Natural killer cell treated with Interleukin-12 subunit alpha and Interleukin-12 subunit beta and Interleukin-15 and Interleukin-18, amount 100 ng/mL, for 72 hours (primary cell): ENCODE measurements around the gene IFI16. TPM values are rescaled to one million over a fixed set of nuclear protein-coding genes. Genes with fewer than 3 reads are reported as not detected.
A peak's percentile ranks its signal among the peaks of the same experiment; 100 is the strongest.

Experiments
- ATAC-seq, 2 donors: fragments of 150-1000 bp; cut with Tn5 transposase in 1 of 2; sonication (Bioruptor Pico), chemical (Tn5 transposase) in 1 of 2; 2 replicates each; pipeline ENCODE4 v1.10.0; 2021
- DNase-seq: peaks from one replicate; pipeline ENCODE4 v3.0.0; 2022; ENCODE audit warnings: low spot score
- H3K27ac Mint-ChIP-seq, 2 donors: 1 replicate in 1 of 2; 2 replicates in 1 of 2; pipeline ENCODE4 v1.8.0; 2022; ENCODE audit warnings: mixed read lengths in 2 of 2, mild to moderate bottlenecking in 1 of 2, moderate library complexity in 1 of 2
- H3K27me3 Mint-ChIP-seq, 2 donors: 1 replicate in 1 of 2; 2 replicates in 1 of 2; pipeline ENCODE4 v1.8.0; 2022; ENCODE audit warnings: mixed read lengths in 2 of 2
- H3K36me3 Mint-ChIP-seq: one replicate; pipeline ENCODE4 v1.8.0; 2022; ENCODE audit warnings: mixed read lengths
- H3K4me1 Mint-ChIP-seq, 2 donors: 1 replicate in 1 of 2; 2 replicates in 1 of 2; pipeline ENCODE4 v1.8.0; 2022; ENCODE audit warnings: low read depth in 2 of 2, mixed read lengths in 2 of 2, mild to moderate bottlenecking in 1 of 2
- H3K4me3 Mint-ChIP-seq: one replicate; pipeline ENCODE4 v1.8.0; 2022; ENCODE audit warnings: mixed read lengths
- H3K9me3 Mint-ChIP-seq: 2 replicates; pipeline ENCODE4 v1.8.0; 2022; ENCODE audit warnings: mixed read lengths
- total RNA-seq, 2 donors: library from RNA; stranded (reverse); gene quantifications; one replicate each; pipeline ENCODE4 v1.2.3, GENCODE V29; 2022

Gene IFI16
- 100 to 1,000 TPM; 186 to 228 TPM for total RNA-seq

DNA sequence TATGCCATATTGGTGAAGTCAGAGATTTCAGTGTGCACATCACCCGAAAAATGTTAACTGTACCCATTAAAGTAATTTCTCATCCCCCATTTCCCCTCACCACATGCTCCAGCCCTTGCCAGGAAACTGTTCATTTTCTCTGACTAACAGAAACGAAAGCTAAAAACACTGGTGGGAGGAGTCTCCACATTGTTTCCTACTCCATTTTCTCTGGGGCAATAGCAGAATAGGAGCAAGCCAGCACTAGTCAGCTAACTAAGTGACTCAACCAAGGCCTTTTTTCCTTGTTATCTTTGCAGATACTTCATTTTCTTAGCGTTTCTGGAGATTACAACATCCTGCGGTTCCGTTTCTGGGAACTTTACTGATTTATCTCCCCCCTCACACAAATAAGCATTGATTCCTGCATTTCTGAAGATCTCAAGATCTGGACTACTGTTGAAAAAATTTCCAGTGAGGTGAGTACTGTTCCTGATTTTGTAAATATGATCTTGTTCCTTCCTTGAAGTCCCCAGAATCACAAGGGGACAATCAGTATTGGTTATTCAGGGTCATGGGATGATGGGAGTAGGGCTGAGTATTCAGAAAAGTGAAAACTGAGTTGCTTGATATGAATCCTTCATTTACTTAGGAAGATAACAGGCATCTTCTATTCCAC lies at the start of gene IFI16:
Gene IFI16 (plus strand): TSS at position 204 of the 658 bp plus-strand sequence. CDS start 4,774 bp downstream, outside the sequence.
- peak within 1 kb of the TSS; percentile 95 for H3K4me3 Mint-ChIP-seq
- DNase-seq (peak; percentile 86), ATAC-seq (peak; percentile 82 to 89)
- H3K4me1 Mint-ChIP-seq, result peaks cover 70 to 75% of the 10 kb centered on the region in 2 donors
- H3K27ac Mint-ChIP-seq, result peak within 1 kb of the TSS; percentile 99 to 100
- no peaks in the 10 kb centered on the region for H3K27me3 Mint-ChIP-seq
- peaks cover 3% of the 10 kb centered on the region for H3K9me3 Mint-ChIP-seq
- peaks cover 39% of the 10 kb centered on the region for H3K36me3 Mint-ChIP-seq

GRCh38 chr1:158961178-158961577 lies 48.5 kb upstream of the IFI16 start:
- peaks cover 13% of the 10 kb centered on the region in 2 donors for H3K4me1 Mint-ChIP-seq
- peak overlapping the region; percentile 28 to 76 for H3K27ac Mint-ChIP-seq
- no peaks in the 10 kb centered on the region for H3K27me3 Mint-ChIP-seq
- no peak overlapping the region for H3K4me3 Mint-ChIP-seq
- DNase-seq (no peak), ATAC-seq (no peak)
- peaks cover 51% of the 10 kb centered on the region for H3K36me3 Mint-ChIP-seq
- peaks cover 16% of the 10 kb centered on the region for H3K9me3 Mint-ChIP-seq

GRCh38 chr1:158962983-158963382 lies 46.7 kb upstream of the IFI16 start:
- DNase-seq (no peak), ATAC-seq (no peak)
- peaks cover 68% of the 10 kb centered on the region for H3K36me3 Mint-ChIP-seq
- peaks cover 13 to 19% of the 10 kb centered on the region in 2 donors for H3K4me1 Mint-ChIP-seq
- no peaks in the 10 kb centered on the region for H3K27me3 Mint-ChIP-seq
- peak overlapping the region in 1 of 2 donors; percentile 55 for H3K27ac Mint-ChIP-seq
- H3K4me3 Mint-ChIP-seq, result no peak overlapping the region
- peaks cover 16% of the 10 kb centered on the region for H3K9me3 Mint-ChIP-seq

DNA sequence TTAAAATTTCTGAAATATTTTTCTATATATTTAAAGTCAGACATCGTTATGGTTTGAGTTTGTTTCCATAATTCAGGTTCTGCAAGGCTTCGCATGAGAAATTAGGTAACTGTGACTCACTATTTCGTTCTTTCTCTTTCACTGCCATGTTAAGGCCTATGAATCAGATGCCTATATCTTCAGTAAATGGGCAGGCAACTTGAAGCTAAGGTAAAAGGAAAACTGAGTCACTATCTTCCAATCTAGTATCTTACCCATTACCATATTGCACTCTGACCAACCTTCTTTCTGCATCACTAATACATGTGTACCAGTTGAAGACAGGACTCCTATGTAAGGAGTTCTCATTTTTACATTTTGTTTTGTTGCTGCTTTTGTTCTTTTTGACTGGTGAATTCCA lies 40.5 kb upstream of the IFI16 start:
- H3K9me3 Mint-ChIP-seq, result peaks cover 19% of the 10 kb centered on the region
- H3K27me3 Mint-ChIP-seq, result no peaks in the 10 kb centered on the region
- no peak overlapping the region for H3K4me3 Mint-ChIP-seq
- ATAC-seq (peak in 1 of 2 donors; percentile 66), DNase-seq (no peak)
- peaks cover 64% of the 10 kb centered on the region for H3K36me3 Mint-ChIP-seq
- H3K27ac Mint-ChIP-seq, result peak overlapping the region; percentile 62 to 79
- peaks cover 25 to 28% of the 10 kb centered on the region in 2 donors for H3K4me1 Mint-ChIP-seq

- peaks cover 58% of the 10 kb centered on the region for H3K36me3 Mint-ChIP-seq
- H3K9me3 Mint-ChIP-seq, result peaks cover 13% of the 10 kb centered on the region
- no peak for ATAC-seq
- H3K4me3 Mint-ChIP-seq, result no peak overlapping the region
- no peaks in the 10 kb centered on the region for H3K27me3 Mint-ChIP-seq
- no peak for DNase-seq
- peak overlapping the region; percentile 62 to 79 for H3K27ac Mint-ChIP-seq
- H3K4me1 Mint-ChIP-seq, result peaks cover 24 to 25% of the 10 kb centered on the region in 2 donors
Measured at GRCh38 chr1:158969855-158970254, 39.9 kb upstream of the IFI16 start.

- peaks cover 8% of the 10 kb centered on the region for H3K9me3 Mint-ChIP-seq
- peaks cover 32 to 33% of the 10 kb centered on the region in 2 donors for H3K4me1 Mint-ChIP-seq
- DNase-seq, result no peak
- no peak for ATAC-seq
- H3K27ac Mint-ChIP-seq, result peak overlapping the region; percentile 12 to 78
- H3K4me3 Mint-ChIP-seq, result no peak overlapping the region
- peaks cover 34% of the 10 kb centered on the region for H3K36me3 Mint-ChIP-seq
- no peaks in the 10 kb centered on the region for H3K27me3 Mint-ChIP-seq
Measured at GRCh38 chr1:158972841-158973240, 36.9 kb upstream of the IFI16 start.

- Mint-ChIP-seq H3K36me3 (peaks cover 25% of the 10 kb centered on the region), H3K4me1 (peaks cover 36 to 39% of the 10 kb centered on the region in 2 donors), H3K27ac (peak overlapping the region; percentile 44 to 81), H3K4me3 (no peak overlapping the region), H3K9me3 (no peaks in the 10 kb centered on the region), H3K27me3 (no peaks in the 10 kb centered on the region)
- DNase-seq (no peak), ATAC-seq (no peak)
Measured at GRCh38 chr1:158976219-158976618, 33.5 kb upstream of the IFI16 start.

GRCh38 chr1:158978730-158979129 lies 31.0 kb upstream of the IFI16 start:
- peaks cover 31% of the 10 kb centered on the region for H3K36me3 Mint-ChIP-seq
- H3K27ac Mint-ChIP-seq, result peak overlapping the region; percentile 17 to 66
- ATAC-seq, result peak; percentile 90 to 92
- peaks cover 43 to 45% of the 10 kb centered on the region in 2 donors for H3K4me1 Mint-ChIP-seq
- H3K4me3 Mint-ChIP-seq, result peak overlapping the region; percentile 20
- H3K9me3 Mint-ChIP-seq, result peaks cover 3% of the 10 kb centered on the region
- DNase-seq, result no peak
- H3K27me3 Mint-ChIP-seq, result no peaks in the 10 kb centered on the region

GRCh38 chr1:158979229-158979628 lies 30.5 kb upstream of the IFI16 start:
- peaks cover 36% of the 10 kb centered on the region for H3K36me3 Mint-ChIP-seq
- H3K4me1 Mint-ChIP-seq, result peaks cover 48% of the 10 kb centered on the region in 2 donors
- no peaks in the 10 kb centered on the region for H3K27me3 Mint-ChIP-seq
- DNase-seq (no peak), ATAC-seq (peak in 1 of 2 donors; percentile 27)
- H3K4me3 Mint-ChIP-seq, result peak overlapping the region; percentile 20
- peaks cover 3% of the 10 kb centered on the region for H3K9me3 Mint-ChIP-seq
- H3K27ac Mint-ChIP-seq, result peak overlapping the region; percentile 17 to 66

GRCh38 chr1:158983235-158983634 lies 26.5 kb upstream of the IFI16 start:
- Mint-ChIP-seq H3K4me1 (peaks cover 51 to 57% of the 10 kb centered on the region in 2 donors), H3K4me3 (no peak overlapping the region), H3K27me3 (no peaks in the 10 kb centered on the region)

DNA sequence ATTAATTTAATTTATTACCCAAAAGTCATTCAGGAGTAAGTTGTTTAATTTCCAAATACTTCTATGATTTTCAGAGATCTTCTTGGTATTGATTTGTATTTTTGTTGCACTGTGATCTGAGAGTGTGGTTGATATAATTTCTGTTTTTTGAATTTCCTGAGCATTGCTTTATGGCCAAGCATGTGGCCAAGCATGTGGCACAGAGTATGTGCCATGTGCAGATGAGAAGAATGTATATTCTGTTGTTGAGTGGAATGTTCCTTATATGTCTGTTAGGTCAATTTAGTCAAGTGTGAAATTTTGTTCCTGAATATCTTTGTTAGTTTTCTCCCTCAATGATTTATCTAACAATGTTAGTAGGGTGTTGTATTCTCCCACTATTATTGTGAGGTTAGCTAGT lies 25.3 kb upstream of the IFI16 start:
- Mint-ChIP-seq H3K9me3 (peaks cover 10% of the 10 kb centered on the region), H3K4me1 (peaks cover 47 to 55% of the 10 kb centered on the region in 2 donors), H3K36me3 (peaks cover 53% of the 10 kb centered on the region), H3K27me3 (no peaks in the 10 kb centered on the region), H3K4me3 (no peak overlapping the region), H3K27ac (peak overlapping the region in 1 of 2 donors; percentile 23)
- ATAC-seq (no peak), DNase-seq (no peak)

More at GRCh38 chr1:158983235-158983634, 26.5 kb upstream of the IFI16 start:
- ATAC-seq (no peak), DNase-seq (no peak)
- peak overlapping the region in 1 of 2 donors; percentile 6 for H3K27ac Mint-ChIP-seq
- peaks cover 10% of the 10 kb centered on the region for H3K9me3 Mint-ChIP-seq
- peaks cover 50% of the 10 kb centered on the region for H3K36me3 Mint-ChIP-seq

DNA sequence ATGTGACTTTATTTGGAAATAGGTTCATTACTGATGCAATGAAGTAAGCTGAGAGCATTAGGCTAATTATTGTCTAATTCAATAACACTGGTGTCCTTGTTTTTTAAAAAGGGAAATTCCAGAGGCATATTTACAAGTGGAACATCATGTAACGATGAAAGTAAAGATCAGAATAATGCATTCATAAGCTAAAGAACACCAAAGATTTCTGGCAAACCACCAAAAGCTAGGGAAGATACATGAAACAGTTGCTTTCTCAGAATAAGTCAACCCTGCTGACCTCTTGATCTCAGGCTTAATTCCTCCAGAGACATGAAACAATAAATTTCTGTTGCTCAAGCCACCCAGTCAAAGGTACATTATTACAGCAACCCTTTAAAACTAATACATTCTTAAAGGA lies 20.3 kb upstream of the IFI16 start:
- Mint-ChIP-seq H3K27me3 (no peaks in the 10 kb centered on the region), H3K9me3 (peaks cover 17% of the 10 kb centered on the region), H3K4me1 (peaks cover 19 to 49% of the 10 kb centered on the region in 2 donors), H3K36me3 (peaks cover 45% of the 10 kb centered on the region), H3K4me3 (no peak overlapping the region), H3K27ac (peak overlapping the region in 1 of 2 donors; percentile 4)
- ATAC-seq (no peak), DNase-seq (no peak)

DNA sequence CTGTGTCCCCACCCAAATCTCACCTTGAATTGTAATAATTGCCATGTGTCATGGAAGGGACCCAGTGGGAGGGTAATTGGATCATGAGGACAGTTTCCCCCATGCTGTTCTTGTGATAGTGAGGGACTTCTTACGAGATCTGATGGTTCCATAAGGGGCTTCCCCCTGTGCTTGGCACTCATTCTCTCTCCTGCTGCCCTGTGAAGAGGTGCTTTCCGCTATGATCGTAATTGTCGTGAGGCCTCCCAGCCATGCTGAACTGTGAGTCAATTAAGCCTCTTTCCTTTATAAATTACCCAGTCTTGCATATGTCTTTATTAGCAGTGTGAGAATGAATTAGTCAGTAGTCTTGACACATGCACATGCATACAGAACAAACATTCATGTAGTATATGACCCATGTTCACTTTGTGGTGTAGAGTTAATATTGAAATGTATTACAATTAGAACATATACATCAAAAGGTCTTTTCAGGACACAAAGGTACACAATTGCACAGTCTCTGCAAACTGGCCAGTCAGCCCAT lies 16.9 kb upstream of the IFI16 start:
- Mint-ChIP-seq H3K4me3 (no peak overlapping the region), H3K27me3 (no peaks in the 10 kb centered on the region), H3K27ac (peak overlapping the region in 1 of 2 donors; percentile 72), H3K36me3 (peaks cover 39% of the 10 kb centered on the region), H3K9me3 (peaks cover 12% of the 10 kb centered on the region), H3K4me1 (peaks cover 41 to 54% of the 10 kb centered on the region in 2 donors)
- ATAC-seq, result peak; percentile 48 to 78
- DNase-seq, result no peak

- Mint-ChIP-seq H3K4me3 (peak overlapping the region; percentile 38), H3K4me1 (peaks cover 55 to 58% of the 10 kb centered on the region in 2 donors)
- no peak for DNase-seq
Measured at GRCh38 chr1:158996998-158997397, 12.7 kb upstream of the IFI16 start.

More at GRCh38 chr1:158996998-158997397, 12.7 kb upstream of the IFI16 start:
- peaks cover 8% of the 10 kb centered on the region for H3K9me3 Mint-ChIP-seq
- no peak for ATAC-seq
- H3K27me3 Mint-ChIP-seq, result no peaks in the 10 kb centered on the region
- H3K36me3 Mint-ChIP-seq, result peaks cover 24% of the 10 kb centered on the region
- peak overlapping the region; percentile 64 to 78 for H3K27ac Mint-ChIP-seq
